Left renal cortex interstitium (tissue), 4 donors: Measurements from ENCODE around the gene SLC25A41. TPM values are rescaled to one million over a fixed set of nuclear protein-coding genes. Genes with fewer than 3 reads are reported as not detected.
A peak's percentile ranks its signal among the peaks of the same experiment; 100 is the strongest.

ENCODE experiments used
- DNase-seq, 4 donors: peaks; one replicate each; pipeline ENCODE4 v3.0.0-alpha.2; 2013; ENCODE audit warnings: low read depth in 4 of 4, low spot score in 2 of 4, missing footprints in 1 of 4
- polyA plus RNA-seq, 4 donors: library from polyadenylated mRNA; unstranded; fragments of 120-200 nt; gene quantifications; one replicate each; pipeline ENCODE4 v1.2.1, GENCODE V29; 2013; ENCODE audit not compliant: insufficient read length in 4 of 4

Gene SLC25A41
- polyA plus RNA-seq, 4 donors, result 0.25 to 1.5 (median 0.61) TPM

- DNase-seq, result peak; percentile 92 to 99 (median 92)
Measured at GRCh38 chr19:6460099-6460884, 26.7 kb upstream of the SLC25A41 start.

- DNase-seq, result peak; percentile 47 to 66 (median 62)
Measured at GRCh38 chr19:6459262-6460098, 25.9 kb upstream of the SLC25A41 start, which contains the start of gene SLC25A23. Gene SLC25A23 (minus strand): TSS chr19:6459792. CDS start chr19:6459628, 164 bp downstream.

GRCh38 chr19:6458695-6459261 lies 25.2 kb upstream of the SLC25A41 start:
- no peak for DNase-seq

GRCh38 chr19:6457958-6458694 lies 24.6 kb upstream of the SLC25A41 start:
- DNase-seq, result no peak

GRCh38 chr19:6455924-6456323 lies 22.4 kb upstream of the SLC25A41 start:
- DNase-seq, result no peak

GRCh38 chr19:6453951-6454565 lies 20.5 kb upstream of the SLC25A41 start:
- no peak for DNase-seq

- no peak for DNase-seq
Measured at GRCh38 chr19:6452899-6453298, 19.3 kb upstream of the SLC25A41 start.

- no peak for DNase-seq
Measured at GRCh38 chr19:6452223-6452614, 18.7 kb upstream of the SLC25A41 start.

GRCh38 chr19:6451583-6452222 lies 18.1 kb upstream of the SLC25A41 start:
- DNase-seq, result no peak

- no peak for DNase-seq
Measured at GRCh38 chr19:6450166-6450565, 16.6 kb upstream of the SLC25A41 start.

- DNase-seq, result no peak
Measured at GRCh38 chr19:6448045-6448444, 14.5 kb upstream of the SLC25A41 start.

GRCh38 chr19:6446452-6446851 lies 12.9 kb upstream of the SLC25A41 start:
- no peak for DNase-seq

GRCh38 chr19:6443986-6444385 lies 10.4 kb upstream of the SLC25A41 start:
- no peak for DNase-seq

- no peak for DNase-seq
Measured at GRCh38 chr19:6442087-6442688, 8.6 kb upstream of the SLC25A41 start.

GRCh38 chr19:6440905-6441304 lies 7.3 kb upstream of the SLC25A41 start:
- DNase-seq, result no peak

GRCh38 chr19:6439743-6440142 lies 6.2 kb upstream of the SLC25A41 start:
- DNase-seq, result no peak

- no peak for DNase-seq
Measured at GRCh38 chr19:6433165-6433564, 398 bp downstream of the SLC25A41 start.

- DNase-seq, result no peak
Measured at GRCh38 chr19:6431891-6432290, 1.7 kb downstream of the SLC25A41 start.
